Stimulated activated naive CD8-positive, alpha-beta T cell treated with anti-CD3 and anti-CD28 coated beads, Interleukin-15, Interleukin-2, amounts not matched to agents 100 ng/mL and 50 ng/mL, for 24 hours (primary cell): Measurements from ENCODE around the gene CACNA2D2.

ENCODE experiments used
- H3K27ac Mint-ChIP-seq: one replicate; pipeline ENCODE4 v1.8.0; 2021; ENCODE audit warnings: mild to moderate bottlenecking, mixed read lengths
- H3K27me3 Mint-ChIP-seq: one replicate; pipeline ENCODE4 v1.8.0; 2021; ENCODE audit warnings: mixed read lengths
- H3K36me3 Mint-ChIP-seq: one replicate; pipeline ENCODE4 v1.8.0; 2021; ENCODE audit warnings: low read depth, mixed read lengths
- H3K4me1 Mint-ChIP-seq: one replicate; pipeline ENCODE4 v1.8.0; 2021; ENCODE audit warnings: low read depth, mixed read lengths
- H3K4me3 Mint-ChIP-seq: one replicate; pipeline ENCODE4 v1.8.0; 2021; ENCODE audit warnings: mild to moderate bottlenecking, mixed read lengths
- H3K9me3 Mint-ChIP-seq: one replicate; pipeline ENCODE4 v1.8.0; 2021; ENCODE audit warnings: mixed read lengths

Gene CACNA2D2

DNA sequence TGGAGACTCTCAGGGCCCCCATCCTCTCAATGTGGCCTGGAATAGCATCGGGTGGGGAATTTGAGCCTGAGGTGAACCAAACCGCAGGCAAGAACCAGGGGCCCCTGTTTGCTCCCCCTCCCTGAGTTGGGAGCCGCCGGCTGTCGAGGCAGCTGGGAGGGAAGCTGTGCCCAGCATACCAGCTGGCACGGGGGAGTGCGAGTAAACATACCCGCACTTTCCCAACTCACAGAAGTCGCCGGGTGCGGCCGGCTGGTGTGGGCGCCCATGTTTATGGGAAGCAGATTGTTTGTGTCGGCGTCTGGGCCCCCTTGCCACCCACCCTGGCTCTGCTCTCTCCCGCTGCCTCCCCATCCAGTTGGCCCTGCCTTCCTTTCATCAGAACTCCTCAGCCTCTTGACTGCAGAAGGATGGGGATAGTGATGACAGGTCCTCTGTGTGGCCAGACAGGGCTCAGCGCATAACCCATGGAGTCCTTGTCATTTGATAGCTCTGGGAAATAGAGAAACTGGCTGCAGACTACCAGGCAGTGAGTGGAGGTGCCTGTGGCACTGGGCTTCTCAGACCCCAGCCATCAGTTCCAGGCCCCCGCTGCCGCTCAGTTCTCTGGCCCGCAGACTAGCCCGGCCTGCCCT is 60.4 kb downstream of the CACNA2D2 start:
- H3K9me3 Mint-ChIP-seq, result no peaks in the 10 kb centered on the region
- H3K27me3 Mint-ChIP-seq, result no peaks in the 10 kb centered on the region
- H3K4me1 Mint-ChIP-seq, result peaks cover 7% of the 10 kb centered on the region
- no peak overlapping the region for H3K27ac Mint-ChIP-seq
- H3K36me3 Mint-ChIP-seq, result no peaks in the 10 kb centered on the region
- H3K4me3 Mint-ChIP-seq, result no peak overlapping the region

DNA sequence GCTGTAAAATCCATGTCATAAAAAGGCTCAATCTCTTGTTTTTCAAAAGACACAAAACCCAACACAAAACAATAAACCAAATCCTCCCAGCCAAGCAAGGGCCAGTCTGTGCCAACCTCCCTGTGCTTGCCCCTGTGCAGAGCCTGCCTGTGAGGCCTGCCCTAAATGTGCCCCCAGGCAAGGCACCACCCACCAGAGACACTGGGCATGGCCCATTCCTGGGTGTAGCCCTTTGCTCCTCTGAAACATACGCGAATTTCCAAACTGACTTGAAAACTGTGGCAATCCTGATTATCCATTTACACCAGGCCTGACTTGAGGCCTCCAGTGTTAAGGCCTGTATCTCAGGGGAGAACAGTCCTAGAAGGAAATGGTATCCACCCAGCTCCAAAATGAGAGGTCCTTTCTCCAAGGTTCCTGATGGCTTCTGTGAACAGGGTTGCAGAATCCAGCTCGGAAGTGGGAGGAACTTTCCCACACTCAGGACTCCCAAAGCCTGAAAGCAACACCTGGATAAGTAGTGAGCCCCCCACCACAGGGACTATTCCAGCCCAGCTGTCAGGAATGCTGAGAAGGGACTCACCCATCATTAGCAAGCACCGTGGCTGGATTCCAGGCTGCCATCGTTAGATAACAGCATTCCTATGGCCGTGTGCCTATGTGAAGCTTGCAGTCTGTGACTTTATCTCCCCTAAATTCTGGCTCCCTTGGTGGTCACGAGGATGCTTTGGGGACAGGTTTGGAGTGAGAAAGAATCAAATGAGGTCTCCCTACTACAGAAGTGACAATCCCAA is 61.8 kb downstream of the CACNA2D2 start:
- H3K4me3 Mint-ChIP-seq, result no peak overlapping the region
- H3K27ac Mint-ChIP-seq, result no peak overlapping the region
- H3K9me3 Mint-ChIP-seq, result no peaks in the 10 kb centered on the region
- H3K27me3 Mint-ChIP-seq, result no peaks in the 10 kb centered on the region
- H3K4me1 Mint-ChIP-seq, result no peaks in the 10 kb centered on the region
- no peaks in the 10 kb centered on the region for H3K36me3 Mint-ChIP-seq

DNA sequence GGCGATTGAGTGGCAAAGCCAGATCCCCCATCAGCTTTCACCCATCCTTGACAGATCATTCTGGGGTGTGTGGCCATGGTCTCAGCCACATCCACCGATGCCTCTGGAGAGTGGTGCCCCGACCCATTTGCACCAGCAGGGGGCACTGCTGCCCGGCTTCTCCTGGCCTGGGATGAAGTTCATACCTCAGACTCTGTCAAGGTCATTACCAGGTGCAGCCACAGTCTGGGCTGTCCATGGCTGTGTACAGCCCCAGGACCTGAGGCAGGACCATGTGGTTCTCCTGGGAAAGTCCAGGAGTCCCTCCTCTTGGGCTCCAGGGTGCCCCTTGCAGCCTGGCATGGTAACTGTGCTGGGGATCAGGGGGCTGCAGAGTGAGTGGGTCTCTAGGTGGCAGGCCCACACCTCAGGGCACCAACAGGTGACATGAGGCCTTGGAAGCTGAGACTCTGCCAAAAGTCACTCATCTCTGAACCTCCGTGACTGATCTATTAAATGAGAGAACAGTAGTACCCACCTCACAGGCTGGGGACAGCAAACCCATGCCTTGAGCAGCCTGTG is 67.2 kb downstream of the CACNA2D2 start:
- Mint-ChIP-seq H3K27ac (no peak overlapping the region), H3K4me3 (no peak overlapping the region), H3K36me3 (no peaks in the 10 kb centered on the region), H3K4me1 (no peaks in the 10 kb centered on the region), H3K9me3 (no peaks in the 10 kb centered on the region), H3K27me3 (no peaks in the 10 kb centered on the region)

DNA sequence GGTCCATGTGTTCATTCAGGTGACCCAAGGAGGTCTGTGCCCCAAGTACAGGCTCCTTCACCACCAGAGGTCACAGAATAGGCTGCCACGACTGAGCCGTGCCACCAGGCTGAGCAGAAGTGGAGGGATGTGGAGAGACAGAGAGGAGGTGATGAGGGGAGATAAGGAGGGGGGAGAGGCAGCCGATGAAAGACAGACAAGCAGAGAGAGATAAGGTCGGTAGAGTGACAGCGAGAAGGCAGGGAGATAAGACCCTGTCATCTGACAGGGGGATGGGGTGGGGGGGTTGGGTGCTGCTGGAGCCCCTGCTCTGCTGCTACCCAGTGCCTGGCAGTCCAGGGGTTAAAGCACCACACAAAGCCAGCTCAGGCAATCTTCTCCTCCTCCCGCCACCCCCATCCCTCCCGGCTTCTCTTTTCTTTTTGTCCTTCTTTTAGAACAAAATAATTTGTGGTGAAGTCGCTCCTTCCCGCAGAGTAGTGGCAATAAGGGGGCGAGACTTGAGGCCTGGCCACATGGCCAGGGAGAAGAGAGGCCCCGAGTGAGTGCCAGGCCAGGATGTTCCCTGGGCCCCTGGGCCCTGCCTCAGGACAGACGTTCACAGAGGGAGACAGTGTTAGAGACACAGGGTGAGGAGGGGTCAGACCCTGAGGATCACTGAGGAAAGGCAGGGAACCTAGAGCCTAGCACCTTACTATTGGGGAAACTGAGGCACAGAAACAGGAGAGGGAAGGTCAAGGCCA is 67.9 kb downstream of the CACNA2D2 start:
- Mint-ChIP-seq H3K4me3 (no peak overlapping the region), H3K4me1 (peaks cover 4% of the 10 kb centered on the region), H3K36me3 (no peaks in the 10 kb centered on the region), H3K27ac (no peak overlapping the region), H3K9me3 (no peaks in the 10 kb centered on the region), H3K27me3 (no peaks in the 10 kb centered on the region)

DNA sequence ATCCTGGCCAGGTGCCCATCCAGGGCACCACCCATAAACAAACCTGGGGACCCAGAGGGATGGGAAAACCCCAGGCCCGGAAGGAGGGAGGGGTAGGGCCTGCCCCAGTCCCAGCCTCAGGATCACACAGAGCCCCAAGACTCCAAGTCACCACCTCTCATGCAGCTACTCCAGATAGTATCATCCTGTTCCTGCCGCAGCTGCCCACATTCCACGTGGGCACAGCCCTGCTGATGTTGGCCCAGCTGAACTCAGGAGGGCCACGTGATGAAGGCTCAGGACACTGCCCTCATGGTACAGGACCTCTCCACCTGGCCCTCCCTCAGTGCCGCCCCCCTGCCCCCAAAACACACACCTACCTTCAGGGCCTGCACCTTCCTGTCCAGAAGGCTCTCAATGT is 69.5 kb downstream of the CACNA2D2 start:
- Mint-ChIP-seq H3K27ac (no peak overlapping the region), H3K36me3 (no peaks in the 10 kb centered on the region), H3K9me3 (no peaks in the 10 kb centered on the region), H3K27me3 (no peaks in the 10 kb centered on the region), H3K4me1 (peaks cover 4% of the 10 kb centered on the region), H3K4me3 (no peak overlapping the region)

DNA sequence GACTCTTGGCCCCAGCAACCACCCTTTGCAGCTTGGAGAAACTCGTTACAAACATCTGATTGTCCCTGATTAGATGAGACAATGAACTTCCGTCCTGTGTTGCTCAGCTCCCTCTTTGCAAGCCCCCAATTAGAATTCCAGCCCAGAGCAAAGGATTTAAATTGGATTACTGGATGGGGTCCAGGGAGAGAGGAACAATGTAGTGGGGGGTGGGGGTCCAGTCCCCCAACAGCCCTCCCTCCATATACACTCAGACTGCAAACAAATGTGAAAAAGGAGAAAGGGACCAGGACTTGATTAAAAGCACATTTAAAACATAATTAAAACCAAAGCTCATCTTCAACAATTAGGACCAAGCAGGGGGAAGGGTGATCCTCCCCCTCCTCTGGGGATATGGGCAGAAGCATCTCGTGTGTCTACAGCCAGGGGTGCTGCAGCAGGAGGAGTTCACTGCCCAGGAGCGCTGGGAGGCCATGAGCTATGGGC is 72.4 kb downstream of the CACNA2D2 start:
- peaks cover 4% of the 10 kb centered on the region for H3K4me1 Mint-ChIP-seq
- no peaks in the 10 kb centered on the region for H3K36me3 Mint-ChIP-seq
- H3K27ac Mint-ChIP-seq, result no peak overlapping the region
- H3K4me3 Mint-ChIP-seq, result no peak overlapping the region
- H3K27me3 Mint-ChIP-seq, result no peaks in the 10 kb centered on the region
- no peaks in the 10 kb centered on the region for H3K9me3 Mint-ChIP-seq

DNA sequence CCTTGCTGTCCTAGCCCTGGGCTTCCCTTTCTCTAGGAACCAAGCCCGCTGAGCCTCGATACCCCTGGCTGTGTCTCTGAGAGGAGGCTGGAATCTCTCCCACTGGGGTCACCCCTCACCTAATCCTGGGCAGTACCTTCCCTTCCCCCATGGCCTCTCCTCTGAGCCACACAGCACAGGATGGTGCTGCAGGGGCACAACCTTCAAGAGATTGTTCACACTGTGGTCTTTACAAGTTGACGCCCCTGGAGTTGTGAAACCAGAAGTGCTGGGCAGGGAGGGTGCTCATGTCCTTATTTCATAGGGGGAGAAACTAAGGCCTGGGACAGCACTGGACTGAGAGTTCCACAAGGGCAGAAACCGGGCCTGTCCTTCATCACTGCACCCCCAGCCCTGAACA is 73.2 kb downstream of the CACNA2D2 start:
- H3K4me3 Mint-ChIP-seq, result no peak overlapping the region
- H3K36me3 Mint-ChIP-seq, result no peaks in the 10 kb centered on the region
- H3K9me3 Mint-ChIP-seq, result no peaks in the 10 kb centered on the region
- H3K4me1 Mint-ChIP-seq, result peaks cover 4% of the 10 kb centered on the region
- H3K27ac Mint-ChIP-seq, result no peak overlapping the region
- no peaks in the 10 kb centered on the region for H3K27me3 Mint-ChIP-seq

DNA sequence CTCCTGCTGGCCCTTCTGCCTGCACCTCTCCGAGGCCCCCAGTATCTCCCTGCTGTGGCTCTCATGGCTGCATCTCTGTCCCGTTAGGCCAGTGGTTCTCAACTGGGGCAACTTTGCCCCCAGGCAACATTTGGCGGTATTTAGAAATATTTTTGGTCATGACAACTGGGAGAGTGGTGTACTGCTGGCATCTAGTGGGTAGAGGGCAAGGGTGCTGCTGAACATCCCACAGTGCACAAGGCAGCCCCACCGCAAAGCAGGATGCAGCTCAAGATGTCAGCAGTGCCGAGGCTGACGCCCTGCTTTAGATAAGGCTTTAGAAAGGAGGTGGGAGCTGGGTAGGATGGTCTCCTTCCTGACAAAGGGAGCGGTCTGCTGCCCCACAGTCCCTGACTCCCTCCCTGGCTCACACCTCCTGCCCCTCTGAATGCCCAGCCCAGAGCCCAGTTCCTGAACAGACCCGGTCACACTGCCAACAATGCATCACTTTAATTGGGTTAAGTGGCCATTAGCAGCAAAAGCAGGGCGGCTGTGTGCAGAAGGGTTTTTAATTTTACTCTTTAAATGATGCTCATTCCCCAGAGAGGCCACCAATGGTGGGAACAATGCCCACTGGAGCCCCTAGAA is 75.3 kb downstream of the CACNA2D2 start:
- no peaks in the 10 kb centered on the region for H3K36me3 Mint-ChIP-seq

DNA sequence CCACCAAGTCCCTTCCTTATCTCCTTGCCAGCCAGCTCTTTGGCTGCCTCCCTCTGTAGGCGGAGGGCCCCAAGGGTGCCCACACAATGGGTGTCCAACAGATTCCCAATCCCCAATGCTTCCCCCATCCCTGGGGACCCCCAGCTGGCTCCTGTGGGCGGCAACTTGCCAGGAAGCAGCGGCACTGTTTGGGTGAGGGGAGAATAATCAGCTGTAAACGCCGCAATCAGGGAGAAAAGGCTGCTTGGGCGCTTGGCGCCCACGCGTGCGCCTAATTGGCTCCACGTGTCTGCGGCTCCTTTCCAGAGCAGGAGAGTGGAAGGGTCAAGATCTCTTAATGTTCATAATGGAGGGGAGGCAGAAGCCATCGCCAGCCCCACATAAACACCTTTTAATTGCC is 76.2 kb downstream of the CACNA2D2 start:
- Mint-ChIP-seq H3K4me1 (peaks cover 4% of the 10 kb centered on the region), H3K36me3 (no peaks in the 10 kb centered on the region), H3K27ac (no peak overlapping the region), H3K4me3 (no peak overlapping the region), H3K9me3 (no peaks in the 10 kb centered on the region), H3K27me3 (no peaks in the 10 kb centered on the region)

More for the DNA sequence above, 75.3 kb downstream of the CACNA2D2 start:
- Mint-ChIP-seq H3K27me3 (no peaks in the 10 kb centered on the region), H3K9me3 (no peaks in the 10 kb centered on the region), H3K4me1 (peaks cover 4% of the 10 kb centered on the region), H3K4me3 (no peak overlapping the region), H3K27ac (no peak overlapping the region)

DNA sequence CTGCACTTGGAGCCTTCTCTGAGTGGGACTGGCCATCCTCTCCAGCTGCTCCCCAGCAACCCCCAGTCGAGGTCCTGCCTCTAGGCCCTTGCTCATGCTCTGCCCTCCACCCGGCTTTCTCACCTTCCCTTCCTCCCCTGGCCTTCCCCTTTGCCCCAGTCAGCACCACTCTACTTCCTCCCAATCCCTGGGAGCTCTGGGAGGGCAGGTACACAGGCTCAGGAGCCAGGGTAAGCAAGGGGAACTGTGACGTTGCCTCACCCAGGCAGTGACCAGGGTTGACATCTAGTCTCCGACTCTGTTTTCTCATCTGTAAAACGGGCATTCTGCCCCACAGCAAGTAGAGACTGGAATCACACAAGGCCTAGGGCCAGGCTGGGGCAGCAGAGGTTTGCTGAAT is 77.5 kb downstream of the CACNA2D2 start:
- H3K4me3 Mint-ChIP-seq, result no peak overlapping the region
- H3K27me3 Mint-ChIP-seq, result no peaks in the 10 kb centered on the region
- H3K36me3 Mint-ChIP-seq, result no peaks in the 10 kb centered on the region
- no peaks in the 10 kb centered on the region for H3K9me3 Mint-ChIP-seq
- peaks cover 2% of the 10 kb centered on the region for H3K4me1 Mint-ChIP-seq
- H3K27ac Mint-ChIP-seq, result no peak overlapping the region

DNA sequence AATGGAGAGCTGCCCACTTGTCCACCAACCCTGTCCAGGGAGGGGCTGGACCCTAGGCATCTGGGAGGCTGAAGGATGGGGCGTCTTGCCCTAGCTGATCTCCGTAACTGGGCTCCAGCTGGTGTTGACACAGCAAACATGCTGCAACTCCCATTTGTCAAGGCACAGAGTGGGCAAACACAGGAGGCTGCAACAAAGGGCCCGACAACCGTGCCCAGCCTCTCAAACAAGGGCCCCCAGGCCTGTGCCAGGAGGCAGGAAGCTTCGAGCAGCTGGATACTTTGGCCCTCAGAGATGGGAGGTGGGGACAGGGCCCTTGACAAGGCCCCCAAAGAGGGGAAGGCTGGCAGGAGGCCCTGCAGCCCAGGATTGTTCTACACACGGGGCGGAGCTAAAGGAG is 79.9 kb downstream of the CACNA2D2 start:
- Mint-ChIP-seq H3K36me3 (no peaks in the 10 kb centered on the region), H3K4me3 (no peak overlapping the region), H3K9me3 (no peaks in the 10 kb centered on the region), H3K4me1 (no peaks in the 10 kb centered on the region), H3K27me3 (no peaks in the 10 kb centered on the region), H3K27ac (no peak overlapping the region)

DNA sequence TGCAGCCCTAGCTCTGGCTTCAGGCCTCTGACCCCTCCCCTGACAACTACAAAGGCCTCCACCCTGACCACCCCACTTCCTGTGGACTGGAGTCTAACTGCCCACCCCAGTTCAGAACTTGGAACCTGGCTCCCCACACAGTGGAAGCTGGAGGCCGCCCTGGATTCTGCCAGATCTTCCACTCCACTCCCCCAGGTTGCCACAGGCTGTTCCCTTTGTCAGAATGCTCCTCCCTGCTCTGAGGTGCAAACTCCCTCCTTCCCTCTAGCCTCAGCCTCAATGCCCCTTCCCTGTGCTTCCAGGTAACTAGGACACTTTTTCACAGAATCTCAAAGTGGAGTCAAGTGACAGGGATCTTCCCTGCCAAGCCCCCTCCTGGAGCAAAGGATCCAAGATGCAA is 81.3 kb downstream of the CACNA2D2 start:
- Mint-ChIP-seq H3K4me1 (no peaks in the 10 kb centered on the region), H3K9me3 (no peaks in the 10 kb centered on the region), H3K36me3 (no peaks in the 10 kb centered on the region), H3K27me3 (no peaks in the 10 kb centered on the region), H3K4me3 (no peak overlapping the region), H3K27ac (no peak overlapping the region)

DNA sequence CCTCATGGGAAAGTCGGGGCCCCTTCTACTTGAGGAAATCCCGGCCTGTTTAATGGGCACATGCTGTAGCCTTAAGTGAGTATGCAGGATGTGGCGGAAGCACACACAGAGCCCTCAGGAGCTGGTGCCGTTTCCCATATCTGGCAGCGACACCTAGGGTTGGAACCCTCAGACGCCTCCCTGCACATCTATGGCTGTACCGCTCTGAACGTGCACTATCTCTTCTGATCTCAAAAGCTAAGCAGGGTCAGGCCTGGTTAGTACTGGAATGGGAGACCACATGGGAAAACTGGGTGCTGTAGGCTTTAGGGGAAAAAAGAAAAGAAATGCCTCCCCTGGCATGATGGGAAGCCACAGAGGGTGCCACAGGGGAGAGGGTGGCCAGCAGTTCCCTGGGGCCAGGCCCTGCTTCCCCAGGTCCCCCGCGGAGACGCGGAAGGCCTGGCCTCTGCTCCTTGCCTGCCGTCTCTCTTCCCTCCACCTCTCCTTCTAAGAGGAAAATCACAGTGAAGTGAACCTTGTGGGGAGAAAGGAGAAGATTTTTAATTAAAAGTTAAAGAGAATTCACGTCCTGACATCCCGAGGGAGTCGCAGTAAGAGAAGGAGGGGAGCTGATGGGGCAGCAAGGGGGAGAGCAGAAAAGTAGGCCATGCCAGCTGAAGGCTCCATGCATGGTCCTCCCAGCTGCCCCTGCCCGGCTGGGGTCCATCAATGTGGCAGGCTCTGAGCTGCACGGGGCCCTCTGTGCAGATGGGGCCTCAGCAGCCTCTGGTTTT is 83.7 kb downstream of the CACNA2D2 start:
- Mint-ChIP-seq H3K27me3 (no peaks in the 10 kb centered on the region), H3K4me3 (no peak overlapping the region), H3K36me3 (no peaks in the 10 kb centered on the region), H3K9me3 (no peaks in the 10 kb centered on the region), H3K4me1 (no peaks in the 10 kb centered on the region), H3K27ac (no peak overlapping the region)

DNA sequence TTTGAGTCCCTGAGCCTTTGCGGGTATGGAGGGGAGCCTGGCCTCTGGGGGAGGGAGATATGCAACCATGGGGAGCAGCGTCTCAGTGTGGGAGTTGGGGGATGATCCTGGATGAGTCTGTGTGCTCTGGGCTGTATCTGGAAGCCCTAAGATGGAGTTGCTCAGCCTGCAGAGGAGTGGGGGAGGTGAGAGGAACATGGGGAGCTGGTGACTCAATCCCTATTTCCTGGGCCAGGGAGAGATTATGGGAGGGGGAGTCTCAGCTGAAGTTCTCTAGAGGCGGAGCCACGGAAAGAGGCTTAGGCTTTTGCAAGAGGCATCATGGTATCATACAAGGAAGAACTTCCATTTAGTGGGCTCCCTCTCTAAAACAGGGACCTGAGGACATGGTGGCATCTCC is 84.6 kb downstream of the CACNA2D2 start:
- no peaks in the 10 kb centered on the region for H3K9me3 Mint-ChIP-seq
- H3K4me3 Mint-ChIP-seq, result no peak overlapping the region
- H3K36me3 Mint-ChIP-seq, result no peaks in the 10 kb centered on the region
- no peaks in the 10 kb centered on the region for H3K4me1 Mint-ChIP-seq
- H3K27ac Mint-ChIP-seq, result no peak overlapping the region
- H3K27me3 Mint-ChIP-seq, result no peaks in the 10 kb centered on the region
